ENCODE measurements around the gene KCNJ13. TPM values are rescaled to one million over a fixed set of nuclear protein-coding genes. Genes with fewer than 3 reads are reported as not detected.

KCNJ13 gene
- total RNA-seq, 2 donors from 2014 or later = not detected

GRCh38 chr2:232783278-232783677, 6.9 kb upstream of the KCNJ13 start:
- peaks cover 8 to 17% of the 10 kb centered on the region in 2 donors for H3K4me1 Mint-ChIP-seq (ENCODE audit: low read depth in 2 of 2)
- H3K27ac Mint-ChIP-seq = no peak overlapping the region
- H3K4me3 Mint-ChIP-seq = no peak overlapping the region
- ATAC-seq (no peak), DNase-seq (ENCODE audit: low spot score) (no peak)
- H3K27me3 Mint-ChIP-seq = no peaks in the 10 kb centered on the region
- no peaks in the 10 kb centered on the region for H3K9me3 Mint-ChIP-seq
- peaks cover 8% of the 10 kb centered on the region for H3K36me3 Mint-ChIP-seq

- H3K27ac Mint-ChIP-seq = peak overlapping the region; percentile 74 to 82
- H3K4me3 Mint-ChIP-seq = peak overlapping the region; percentile 52
- H3K9me3 Mint-ChIP-seq = no peaks in the 10 kb centered on the region
- ATAC-seq = peak; percentile 95 to 99
- no peaks in the 10 kb centered on the region for H3K27me3 Mint-ChIP-seq
- peaks cover 1% of the 10 kb centered on the region for H3K36me3 Mint-ChIP-seq
- DNase-seq (ENCODE audit: low spot score) = no peak
- peaks cover 8 to 17% of the 10 kb centered on the region in 2 donors for H3K4me1 Mint-ChIP-seq (ENCODE audit: low read depth in 2 of 2)
Observed at GRCh38 chr2:232781765-232782164, 5.4 kb upstream of the KCNJ13 start.

- Mint-ChIP-seq H3K4me3 (no peak overlapping the region), H3K4me1 (ENCODE audit: low read depth in 2 of 2) (peaks cover 8 to 17% of the 10 kb centered on the region in 2 donors), H3K36me3 (no peaks in the 10 kb centered on the region), H3K27me3 (no peaks in the 10 kb centered on the region), H3K27ac (peak overlapping the region in 1 of 2 donors; percentile 50), H3K9me3 (no peaks in the 10 kb centered on the region)
- DNase-seq (ENCODE audit: low spot score) = no peak
- ATAC-seq = no peak
Observed at GRCh38 chr2:232779934-232780333, 3.6 kb upstream of the KCNJ13 start.

- ATAC-seq (no peak), DNase-seq (ENCODE audit: low spot score) (no peak)
- no peak overlapping the region for H3K4me3 Mint-ChIP-seq
- no peaks in the 10 kb centered on the region for H3K36me3 Mint-ChIP-seq
- H3K9me3 Mint-ChIP-seq = no peaks in the 10 kb centered on the region
- peaks cover 6 to 17% of the 10 kb centered on the region in 2 donors for H3K4me1 Mint-ChIP-seq (ENCODE audit: low read depth in 2 of 2)
- peak overlapping the region in 1 of 2 donors; percentile 50 for H3K27ac Mint-ChIP-seq
- H3K27me3 Mint-ChIP-seq = no peaks in the 10 kb centered on the region
Observed at GRCh38 chr2:232779465-232779864, 3.1 kb upstream of the KCNJ13 start.

GRCh38 chr2:232777276-232777675, 911 bp upstream of the KCNJ13 start:
- H3K27me3 Mint-ChIP-seq = no peaks in the 10 kb centered on the region
- ATAC-seq = no peak
- no peaks in the 10 kb centered on the region for H3K9me3 Mint-ChIP-seq
- H3K4me1 Mint-ChIP-seq (ENCODE audit: low read depth in 2 of 2) = peaks cover 12 to 27% of the 10 kb centered on the region in 2 donors
- H3K4me3 Mint-ChIP-seq = no peak overlapping the region
- no peak for DNase-seq (ENCODE audit: low spot score)
- no peak overlapping the region for H3K27ac Mint-ChIP-seq
- H3K36me3 Mint-ChIP-seq = peaks cover 11% of the 10 kb centered on the region

DNA sequence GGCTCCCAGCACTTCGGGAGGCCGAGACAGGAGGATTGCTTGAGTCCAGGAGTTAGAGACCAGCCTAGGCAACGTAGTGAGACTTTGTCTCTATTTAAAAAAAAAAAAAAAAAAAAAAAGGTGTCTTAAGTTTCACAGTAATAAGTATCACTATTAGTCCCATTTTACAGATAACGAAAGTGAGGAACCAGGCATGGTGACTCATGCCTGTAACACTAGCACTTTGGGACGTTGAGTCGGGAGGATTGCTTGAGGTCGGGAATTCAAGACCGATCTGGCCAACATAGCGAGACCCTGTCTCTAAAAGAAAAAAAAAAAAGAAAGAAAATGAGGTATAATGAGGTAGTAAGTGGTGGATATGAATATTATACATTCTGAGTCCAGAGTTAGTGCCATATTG, 2.5 kb downstream of the KCNJ13 start:
- ATAC-seq = peak in 1 of 2 donors; percentile 76
- H3K36me3 Mint-ChIP-seq = peaks cover 18% of the 10 kb centered on the region
- peaks cover 9 to 22% of the 10 kb centered on the region in 2 donors for H3K4me1 Mint-ChIP-seq (ENCODE audit: low read depth in 2 of 2)
- no peak overlapping the region for H3K4me3 Mint-ChIP-seq
- H3K9me3 Mint-ChIP-seq = no peaks in the 10 kb centered on the region
- no peak for DNase-seq (ENCODE audit: low spot score)
- H3K27me3 Mint-ChIP-seq = no peaks in the 10 kb centered on the region
- H3K27ac Mint-ChIP-seq = peak overlapping the region in 1 of 2 donors; percentile 40

DNA sequence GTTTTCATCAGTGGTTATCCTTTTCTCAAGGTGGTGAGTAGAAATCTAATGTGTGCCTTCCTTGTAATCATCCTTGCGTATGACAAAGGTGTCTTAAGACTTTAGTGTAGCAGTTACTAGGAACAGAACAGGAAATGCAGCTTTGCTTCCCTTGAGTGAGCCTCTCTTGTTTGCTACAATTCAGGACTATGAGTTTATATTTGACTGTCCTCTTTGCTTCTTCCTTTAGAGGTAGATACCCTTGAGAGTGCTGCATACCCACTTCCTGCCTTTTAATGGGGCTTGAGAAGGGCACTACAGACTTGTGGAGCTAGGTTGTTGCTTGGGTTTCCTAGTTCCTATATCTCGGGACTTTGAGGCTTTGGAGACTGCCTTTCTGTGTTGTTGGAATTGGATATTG, 3.8 kb downstream of the KCNJ13 start:
- no peaks in the 10 kb centered on the region for H3K27me3 Mint-ChIP-seq
- peaks cover 24% of the 10 kb centered on the region for H3K36me3 Mint-ChIP-seq
- peaks cover 9 to 22% of the 10 kb centered on the region in 2 donors for H3K4me1 Mint-ChIP-seq (ENCODE audit: low read depth in 2 of 2)

GRCh38 chr2:232771870-232772269, 4.5 kb downstream of the KCNJ13 start:
- Mint-ChIP-seq H3K27ac (peak overlapping the region; percentile 12 to 41), H3K4me1 (ENCODE audit: low read depth in 2 of 2) (peaks cover 9 to 22% of the 10 kb centered on the region in 2 donors), H3K27me3 (no peaks in the 10 kb centered on the region), H3K4me3 (peak overlapping the region; percentile 65), H3K36me3 (peaks cover 24% of the 10 kb centered on the region), H3K9me3 (no peaks in the 10 kb centered on the region)
- DNase-seq (ENCODE audit: low spot score) = no peak
- ATAC-seq = no peak

More for the DNA sequence above, 3.8 kb downstream of the KCNJ13 start:
- DNase-seq (ENCODE audit: low spot score) (no peak), ATAC-seq (peak in 1 of 2 donors; percentile 83)
- H3K27ac Mint-ChIP-seq = peak overlapping the region; percentile 12 to 41
- H3K9me3 Mint-ChIP-seq = no peaks in the 10 kb centered on the region
- peak overlapping the region; percentile 65 for H3K4me3 Mint-ChIP-seq

DNA sequence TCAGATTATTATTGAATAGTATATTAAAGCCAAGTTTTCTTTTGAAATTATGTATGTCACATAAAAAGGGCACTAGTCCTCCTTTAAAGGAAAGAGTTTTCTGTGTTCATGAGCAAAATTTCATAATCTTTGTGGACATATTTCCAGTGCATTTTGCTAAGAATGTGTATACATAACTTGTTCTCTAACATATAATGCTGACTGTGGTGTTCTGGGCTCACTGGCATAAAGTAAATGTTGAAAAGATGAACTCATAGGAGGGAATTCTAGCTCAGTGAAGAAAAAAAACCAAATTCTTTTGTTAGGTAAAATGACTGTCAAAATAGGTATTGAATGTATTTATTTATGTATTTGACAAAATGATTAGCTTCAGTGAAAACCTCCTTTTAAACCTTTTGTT, 6.2 kb downstream of the KCNJ13 start:
- no peaks in the 10 kb centered on the region for H3K27me3 Mint-ChIP-seq
- no peak overlapping the region for H3K4me3 Mint-ChIP-seq
- peaks cover 9 to 22% of the 10 kb centered on the region in 2 donors for H3K4me1 Mint-ChIP-seq (ENCODE audit: low read depth in 2 of 2)
- H3K36me3 Mint-ChIP-seq = peaks cover 24% of the 10 kb centered on the region
- no peaks in the 10 kb centered on the region for H3K9me3 Mint-ChIP-seq
- ATAC-seq (no peak), DNase-seq (ENCODE audit: low spot score) (no peak)
- no peak overlapping the region for H3K27ac Mint-ChIP-seq

DNA sequence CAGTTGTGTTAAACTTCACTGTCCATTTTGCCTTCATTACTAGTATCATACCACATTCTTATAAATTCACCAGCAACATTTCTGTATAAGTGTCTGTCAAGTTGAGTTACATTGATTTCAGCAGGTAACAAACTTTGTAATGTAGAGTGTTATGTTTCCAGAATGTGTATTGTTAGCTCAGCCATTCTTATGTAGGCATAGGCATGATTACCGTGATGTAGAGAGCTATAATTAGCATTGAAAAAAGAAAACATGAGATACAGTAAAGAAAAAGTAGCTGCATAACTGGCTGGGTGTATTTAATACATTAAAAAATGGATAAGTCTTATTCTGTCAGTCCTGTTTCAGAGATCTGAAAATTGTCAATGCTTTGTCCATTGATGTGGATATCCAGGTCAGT, 8.5 kb downstream of the KCNJ13 start:
- H3K9me3 Mint-ChIP-seq = no peaks in the 10 kb centered on the region
- no peak overlapping the region for H3K4me3 Mint-ChIP-seq
- no peak for DNase-seq (ENCODE audit: low spot score)
- no peak overlapping the region for H3K27ac Mint-ChIP-seq
- peaks cover 17% of the 10 kb centered on the region for H3K36me3 Mint-ChIP-seq
- peaks cover 11% of the 10 kb centered on the region in 2 donors for H3K4me1 Mint-ChIP-seq (ENCODE audit: low read depth in 2 of 2)
- no peak for ATAC-seq
- no peaks in the 10 kb centered on the region for H3K27me3 Mint-ChIP-seq

DNA sequence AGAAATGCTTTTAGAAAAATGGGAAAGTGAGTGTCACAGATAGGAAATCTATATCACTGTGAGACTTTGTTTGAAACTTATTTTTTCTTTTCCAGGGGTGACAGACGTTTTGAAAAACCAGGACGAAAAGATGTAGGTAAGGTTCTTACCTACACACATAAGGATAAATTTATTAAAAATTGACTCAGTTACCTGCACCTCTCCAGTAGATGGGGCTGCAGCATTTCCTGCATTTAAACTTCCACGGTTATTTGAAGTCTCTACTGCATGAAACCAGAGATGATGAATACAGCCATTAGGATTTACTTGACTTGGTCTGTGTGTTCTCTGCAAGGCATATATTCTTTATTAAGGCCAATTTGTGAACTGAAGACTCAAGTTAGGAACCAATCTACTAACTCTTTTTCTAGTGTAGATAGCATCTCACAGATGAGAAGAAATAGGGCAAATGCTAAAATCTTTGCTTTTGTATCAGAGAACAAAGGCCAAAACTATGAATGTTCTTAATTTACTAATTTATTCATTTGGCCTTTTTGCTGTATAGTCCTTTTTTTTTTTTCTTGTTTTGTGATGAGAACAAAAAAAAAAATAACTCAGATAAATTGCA, 15.0 kb downstream of the KCNJ13 start:
- Mint-ChIP-seq H3K27ac (no peak overlapping the region), H3K4me3 (no peak overlapping the region), H3K27me3 (no peaks in the 10 kb centered on the region), H3K4me1 (ENCODE audit: low read depth in 2 of 2) (peaks cover 11 to 15% of the 10 kb centered on the region in 2 donors), H3K36me3 (peaks cover 6% of the 10 kb centered on the region), H3K9me3 (no peaks in the 10 kb centered on the region)
- ATAC-seq (no peak), DNase-seq (ENCODE audit: low spot score) (no peak)

DNA sequence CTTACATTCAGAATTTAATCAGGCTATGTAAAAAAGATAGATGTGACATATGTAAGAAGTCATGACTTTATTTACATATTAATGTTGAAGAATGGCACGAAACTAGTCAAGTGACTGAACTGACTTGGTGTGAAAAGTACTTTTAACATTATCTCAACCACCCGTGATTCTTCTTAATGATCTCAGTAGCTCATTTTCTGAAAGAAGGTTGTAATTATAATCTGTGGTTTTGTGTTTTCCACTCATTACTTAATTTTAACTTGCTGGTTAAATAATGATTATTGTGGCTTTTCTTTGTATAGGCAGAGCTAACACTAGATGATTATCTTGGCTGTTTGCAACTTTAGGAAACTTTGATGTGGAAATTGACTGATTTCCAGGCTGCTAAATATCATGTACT, 18.5 kb downstream of the KCNJ13 start:
- H3K4me3 Mint-ChIP-seq = no peak overlapping the region
- H3K27ac Mint-ChIP-seq = peak overlapping the region; percentile 29 to 65
- DNase-seq (ENCODE audit: low spot score) (no peak), ATAC-seq (peak in 1 of 2 donors; percentile 64)
- H3K36me3 Mint-ChIP-seq = peaks cover 13% of the 10 kb centered on the region
- no peaks in the 10 kb centered on the region for H3K27me3 Mint-ChIP-seq
- H3K9me3 Mint-ChIP-seq = no peaks in the 10 kb centered on the region
- peaks cover 11 to 24% of the 10 kb centered on the region in 2 donors for H3K4me1 Mint-ChIP-seq (ENCODE audit: low read depth in 2 of 2)

- no peak overlapping the region for H3K4me3 Mint-ChIP-seq
- H3K9me3 Mint-ChIP-seq = no peaks in the 10 kb centered on the region
- no peak overlapping the region for H3K27ac Mint-ChIP-seq
- H3K27me3 Mint-ChIP-seq = no peaks in the 10 kb centered on the region
- peaks cover 9 to 21% of the 10 kb centered on the region in 2 donors for H3K4me1 Mint-ChIP-seq (ENCODE audit: low read depth in 2 of 2)
- peaks cover 21% of the 10 kb centered on the region for H3K36me3 Mint-ChIP-seq
- DNase-seq (ENCODE audit: low spot score) (no peak), ATAC-seq (no peak)
Observed at GRCh38 chr2:232750135-232750671, 26.2 kb downstream of the KCNJ13 start.

DNA sequence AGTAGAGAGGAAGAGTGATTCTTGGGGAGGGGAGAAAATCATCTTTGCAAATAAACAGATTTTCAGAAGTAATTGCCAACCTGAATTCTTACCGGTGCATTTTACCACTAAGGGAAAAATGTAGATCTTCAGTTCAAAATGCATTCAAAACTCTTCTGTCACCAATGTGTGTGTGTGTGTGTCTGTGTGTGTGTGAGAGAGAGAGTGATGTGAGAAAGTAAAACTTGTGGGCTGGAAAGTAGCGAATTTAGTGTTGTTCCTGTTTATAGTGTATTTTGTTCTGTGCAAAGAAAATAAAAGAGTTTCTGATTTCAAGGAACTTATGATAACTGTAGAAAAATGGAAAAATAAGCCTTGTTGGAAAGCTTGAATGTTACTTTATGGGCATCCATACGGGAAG, 27.0 kb downstream of the KCNJ13 start:
- Mint-ChIP-seq H3K27me3 (no peaks in the 10 kb centered on the region), H3K27ac (peak overlapping the region in 1 of 2 donors; percentile 1), H3K36me3 (peaks cover 21% of the 10 kb centered on the region), H3K4me3 (no peak overlapping the region), H3K4me1 (ENCODE audit: low read depth in 2 of 2) (peaks cover 12 to 26% of the 10 kb centered on the region in 2 donors), H3K9me3 (no peaks in the 10 kb centered on the region)
- no peak for ATAC-seq
- no peak for DNase-seq (ENCODE audit: low spot score)
